ENCODE results near the gene MSL1.

The MSL1 gene

DNA sequence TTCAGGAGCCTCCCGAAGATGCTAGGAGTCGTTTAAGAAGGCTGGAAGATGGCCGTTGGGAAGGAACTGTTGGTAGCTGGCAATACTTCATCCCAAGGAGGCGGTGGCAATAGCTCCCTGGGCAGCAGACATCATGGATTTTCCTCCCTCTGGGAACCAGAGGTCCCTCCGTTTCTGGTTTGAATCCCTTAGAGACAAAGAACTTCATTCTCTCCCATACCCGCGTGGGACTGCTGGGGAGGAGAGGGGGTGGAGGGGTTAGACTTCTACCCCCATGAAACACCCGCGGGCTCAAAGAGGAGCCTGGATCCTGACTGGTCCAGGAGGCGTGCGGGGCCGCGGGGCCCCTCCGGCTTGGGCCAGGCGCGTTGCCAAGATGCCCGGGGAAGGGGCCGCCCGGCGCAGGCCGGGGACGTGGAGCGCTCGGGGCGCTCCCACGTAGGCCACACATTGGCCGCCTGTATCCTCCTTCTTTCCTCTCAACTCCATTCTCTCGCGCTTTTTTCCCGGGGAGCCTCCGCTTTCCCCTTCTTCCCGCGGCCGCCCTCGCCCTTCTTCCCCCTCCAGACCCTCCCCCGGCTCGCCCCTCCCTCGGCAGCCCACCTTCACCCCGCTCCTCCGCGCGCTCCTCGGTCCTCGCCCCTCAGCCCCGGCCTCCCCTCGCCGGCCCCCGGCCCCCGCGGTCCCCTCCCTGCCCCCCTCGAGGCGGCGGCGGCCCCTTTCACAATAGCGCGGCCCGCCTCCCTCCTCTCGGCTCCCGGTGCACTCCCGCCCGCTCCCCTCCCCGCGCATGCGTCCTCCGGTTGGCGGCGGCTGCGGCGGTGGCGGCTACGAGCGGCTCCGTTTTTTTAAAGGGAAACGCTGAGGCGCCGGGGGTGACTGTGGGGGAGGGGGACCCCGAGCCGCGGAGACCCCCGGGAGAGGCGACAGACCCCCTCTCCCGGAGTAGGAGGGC, at the start of gene MSL1:
Gene MSL1, plus strand, starts transcription at position 791 of the 955 bp plus-strand sequence. CDS start 642 bp downstream, outside the sequence.
- DNase-seq: peak; percentile 85

GRCh38 chr17:40072040-40072734, 49.6 kb upstream of the MSL1 start:
- DNase-seq: no peak

DNA sequence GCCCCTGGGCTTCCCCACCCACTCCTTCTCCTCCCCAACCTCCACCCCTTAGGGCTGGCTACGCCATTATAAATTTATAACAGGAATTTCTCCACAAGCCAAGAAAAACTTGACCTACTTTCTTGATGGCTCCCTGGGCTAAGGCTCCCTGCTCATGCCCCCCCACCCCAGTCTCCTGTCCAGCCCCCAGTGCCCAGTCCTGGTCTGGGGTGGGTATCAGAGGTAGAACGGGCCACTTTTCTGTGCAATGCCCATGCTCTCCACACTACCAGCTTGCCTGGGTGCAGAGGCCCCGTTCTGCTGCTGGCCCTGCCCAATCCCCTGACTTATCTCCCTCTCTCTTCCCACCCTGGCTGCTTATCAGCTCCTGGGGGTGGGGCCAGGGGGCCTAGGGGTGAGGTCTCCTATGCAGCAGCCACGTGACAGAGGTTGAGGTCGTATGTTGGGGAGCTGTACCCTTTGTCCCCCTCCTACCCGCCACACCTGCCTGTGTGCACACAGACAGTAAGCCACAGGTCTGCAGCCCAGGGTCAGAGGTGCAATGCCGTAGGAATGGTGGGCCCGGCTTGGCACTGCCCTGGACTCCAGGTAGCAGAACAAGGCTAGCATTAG, 48.9 kb upstream of the MSL1 start:
- DNase-seq: no peak

- no peak for DNase-seq
Measured at GRCh38 chr17:40073454-40074174, 48.2 kb upstream of the MSL1 start.

DNA sequence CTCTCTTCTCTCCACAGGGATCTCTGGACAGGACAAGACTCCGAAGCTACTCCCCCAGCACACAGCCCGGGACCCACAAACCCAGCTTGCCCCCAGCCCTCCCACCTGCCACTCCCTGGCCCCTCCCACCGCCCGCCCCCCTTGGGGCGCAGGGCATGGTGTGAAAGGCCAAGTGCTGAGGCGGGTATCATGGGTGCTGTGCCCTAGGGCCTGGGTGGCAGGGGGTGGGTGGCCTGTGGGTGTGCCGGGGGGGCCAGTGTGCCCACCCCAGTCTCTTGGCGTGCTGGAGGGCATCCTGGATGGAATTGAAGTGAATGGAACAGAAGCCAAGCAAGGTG, 47.6 kb upstream of the MSL1 start:
- no peak for DNase-seq

GRCh38 chr17:40074871-40075200, 46.9 kb upstream of the MSL1 start:
- DNase-seq: no peak

DNA sequence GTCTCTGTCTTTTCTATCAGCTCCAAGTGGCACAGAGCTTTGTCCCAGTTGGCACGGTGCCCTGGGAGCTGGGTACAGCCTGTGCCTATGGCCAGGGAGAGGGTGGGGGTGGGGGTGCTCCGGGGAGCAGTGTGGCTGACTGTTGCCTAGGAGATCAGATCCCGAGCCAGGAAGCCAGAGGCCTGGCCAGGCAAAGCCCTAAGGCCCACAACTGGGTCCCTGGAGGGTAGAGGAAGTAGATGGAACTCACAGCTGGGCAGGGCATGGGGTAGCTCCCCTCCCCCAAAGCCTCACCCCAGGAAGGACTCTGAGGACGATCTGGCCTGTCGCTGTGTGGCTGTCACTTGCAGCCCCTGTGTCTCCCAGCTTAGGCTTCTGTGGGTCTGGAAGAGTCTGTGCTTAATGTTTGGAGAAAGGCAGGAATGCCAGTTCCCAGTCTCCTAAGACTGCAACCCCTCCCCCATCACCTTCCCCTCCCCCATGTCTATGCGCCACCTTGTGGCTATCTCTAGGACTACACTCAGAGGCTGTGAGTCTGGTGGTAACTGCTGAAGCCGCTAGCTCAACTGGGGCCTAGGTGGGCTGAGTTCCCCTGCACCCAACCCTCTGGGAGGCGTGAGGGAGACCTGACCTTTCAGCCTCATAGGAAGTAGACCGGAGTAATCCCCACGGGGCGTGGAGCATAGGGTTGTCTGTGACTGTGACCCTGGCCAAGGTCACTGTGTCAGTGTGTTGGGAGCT, 46.4 kb upstream of the MSL1 start:
- DNase-seq: peak; percentile 76

GRCh38 chr17:40075942-40076498, 45.8 kb upstream of the MSL1 start:
- DNase-seq: no peak

GRCh38 chr17:40076591-40076990, 45.2 kb upstream of the MSL1 start:
- no peak for DNase-seq

- DNase-seq: no peak
Measured at GRCh38 chr17:40079545-40079944, 42.2 kb upstream of the MSL1 start.

DNA sequence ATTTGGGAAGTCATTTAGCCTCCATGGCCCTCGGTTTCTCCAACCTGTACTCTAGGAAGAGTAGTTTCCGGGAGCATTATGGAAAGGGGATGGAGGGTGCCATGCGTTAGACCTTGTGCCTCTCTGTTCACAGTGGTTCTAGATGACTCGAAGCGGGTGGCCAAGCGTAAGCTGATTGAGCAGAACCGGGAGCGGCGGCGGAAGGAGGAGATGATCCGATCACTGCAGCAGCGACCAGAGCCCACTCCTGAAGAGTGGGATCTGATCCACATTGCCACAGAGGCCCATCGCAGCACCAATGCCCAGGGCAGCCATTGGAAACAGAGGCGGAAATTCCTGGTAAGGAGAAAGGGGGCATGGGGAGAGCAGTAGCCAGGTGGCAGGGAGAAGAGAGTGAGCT, 37.3 kb upstream of the MSL1 start:
- DNase-seq: no peak

- peak; percentile 59 for DNase-seq
Measured at GRCh38 chr17:40086150-40087044, 35.4 kb upstream of the MSL1 start.

DNA sequence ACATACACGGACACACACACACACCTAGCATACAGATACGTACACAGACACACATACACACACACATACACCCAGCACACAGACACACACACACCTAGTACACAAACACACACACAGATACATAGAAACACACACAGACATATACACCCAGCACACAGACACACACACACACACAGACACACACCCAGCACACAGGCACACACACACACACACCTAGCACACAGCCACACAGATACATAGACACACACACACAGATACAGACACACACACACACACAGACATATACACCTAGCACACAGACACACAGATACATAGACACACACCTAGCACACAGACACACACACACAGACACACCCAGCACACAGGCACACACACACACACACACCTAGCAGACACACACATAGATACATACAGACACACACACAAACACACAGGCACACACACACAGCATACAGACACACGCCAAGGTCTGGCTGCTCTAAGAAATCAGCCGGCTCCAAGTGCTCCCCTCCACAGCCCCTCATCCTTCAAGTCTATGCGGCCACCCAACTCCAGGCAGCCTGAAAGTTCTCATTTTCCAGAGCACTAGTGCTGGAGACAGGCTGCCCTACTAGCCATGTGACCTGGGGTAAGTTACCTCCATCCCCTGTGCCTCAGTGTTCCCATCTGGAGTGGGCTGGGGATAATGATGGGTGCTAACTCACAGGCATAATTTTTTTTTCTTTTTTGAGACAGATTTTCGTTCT, 34.5 kb upstream of the MSL1 start:
- DNase-seq: no peak

GRCh38 chr17:40087903-40088718, 33.7 kb upstream of the MSL1 start:
- no peak for DNase-seq

DNA sequence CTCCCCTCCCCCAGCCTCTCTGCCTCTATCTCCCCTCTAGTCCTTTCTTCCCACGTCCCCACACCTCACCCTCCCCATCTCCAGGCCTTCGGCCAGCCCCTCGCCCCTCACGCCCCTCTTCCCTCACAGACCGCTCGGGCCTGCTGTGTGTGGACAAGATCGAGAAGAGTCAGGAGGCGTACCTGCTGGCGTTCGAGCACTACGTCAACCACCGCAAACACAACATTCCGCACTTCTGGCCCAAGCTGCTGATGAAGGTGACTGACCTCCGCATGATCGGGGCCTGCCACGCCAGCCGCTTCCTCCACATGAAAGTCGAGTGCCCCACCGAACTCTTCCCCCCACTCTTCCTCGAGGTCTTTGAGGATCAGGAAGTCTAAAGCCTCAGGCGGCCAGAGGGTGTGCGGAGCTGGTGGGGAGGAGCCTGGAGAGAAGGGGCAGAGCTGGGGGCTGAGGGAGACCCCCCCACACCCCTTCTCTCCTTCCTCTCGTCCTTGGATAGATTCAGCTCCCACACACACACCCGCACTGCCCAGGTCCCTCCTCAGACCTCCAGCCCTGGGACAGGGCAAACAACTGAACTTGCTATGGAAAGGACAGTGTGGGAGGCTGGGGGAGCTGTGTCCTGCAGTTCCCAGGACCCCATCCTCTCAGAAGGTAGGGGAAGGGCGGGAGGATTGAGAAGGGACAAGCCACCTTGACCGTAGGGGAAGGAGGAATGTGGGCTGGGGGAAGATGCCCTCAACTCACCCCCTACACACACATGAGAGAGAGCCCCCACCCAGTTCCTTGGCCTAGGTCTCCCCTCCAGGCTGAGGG, 32.5 kb upstream of the MSL1 start:
- DNase-seq: no peak

- no peak for DNase-seq
Measured at GRCh38 chr17:40090237-40091119, 31.3 kb upstream of the MSL1 start.

- DNase-seq: no peak
Measured at GRCh38 chr17:40091691-40092397, 29.9 kb upstream of the MSL1 start.

Data from activated CD4-positive, alpha-beta T cell treated with anti-CD3 and anti-CD28 coated beads, Interleukin-10, Interleukin-2, amounts not matched to agents 100 ng/mL and 50 ng/mL, durations not matched to agents 16 hours and 8 hours (primary cell).